NCI-H2081 treated with DMSO at 0.1 percent for 48 hours (cell line): ENCODE data around the gene LRCOL1.

Source experiments
- DNase-seq: peaks from one replicate; lab custom pipeline; 2025; lab: John Stamatoyannopoulos, UW

LRCOL1 gene

GRCh38 chr12:132562489-132563021 is 47.8 kb downstream of the LRCOL1 start:
- no peak for DNase-seq

GRCh38 chr12:132561427-132562156 is 48.8 kb downstream of the LRCOL1 start:
- no peak for DNase-seq

GRCh38 chr12:132560614-132561426 is 49.6 kb downstream of the LRCOL1 start:
- DNase-seq = peak; percentile 40

GRCh38 chr12:132560364-132560613 is 50.1 kb downstream of the LRCOL1 start:
- DNase-seq = no peak

GRCh38 chr12:132559652-132560363 is 50.6 kb downstream of the LRCOL1 start:
- DNase-seq = no peak

GRCh38 chr12:132558861-132559623 is 51.3 kb downstream of the LRCOL1 start:
- no peak for DNase-seq

GRCh38 chr12:132558042-132558856 is 52.1 kb downstream of the LRCOL1 start:
- no peak for DNase-seq

- DNase-seq = no peak
Measured at GRCh38 chr12:132557291-132558015, 52.9 kb downstream of the LRCOL1 start.

- DNase-seq = no peak
Measured at GRCh38 chr12:132556801-132557200, 53.6 kb downstream of the LRCOL1 start.

- no peak for DNase-seq
Measured at GRCh38 chr12:132556216-132556615, 54.2 kb downstream of the LRCOL1 start.

GRCh38 chr12:132555686-132556085 is 54.7 kb downstream of the LRCOL1 start:
- DNase-seq = no peak

- no peak for DNase-seq
Measured at GRCh38 chr12:132554845-132555630, 55.3 kb downstream of the LRCOL1 start.
